ENCODE measurements around the gene SIRPA. TPM values are rescaled to one million over a fixed set of nuclear protein-coding genes. Genes with fewer than 3 reads are reported as not detected.

SIRPA gene
- polyA plus RNA-seq, 10 donors, result 25.8 to 33.2 (median 28.9) TPM

- DNase-seq, result no peak
Observed at GRCh38 chr20:1979106-1979778, 84.0 kb downstream of the SIRPA start.

- no peak for DNase-seq
Observed at GRCh38 chr20:1982686-1983085, 87.5 kb downstream of the SIRPA start.

- DNase-seq, result no peak
Observed at GRCh38 chr20:1983301-1983700, 88.1 kb downstream of the SIRPA start.

- no peak for DNase-seq
Observed at GRCh38 chr20:1987826-1988225, 92.6 kb downstream of the SIRPA start.

Other genes starting within 250 kb of the SIRPA start
- 1 to 10 TPM in 1 of 10 donors, under 1 TPM in 2, not detected in 7; 0.32 to 3.1 (median 0.67) TPM for gene SIRPG, start 237.6 kb upstream of the SIRPA start, polyA plus RNA-seq (ENCODE audit: insufficient read length in 10 of 10)
- gene PDYN, start 98.7 kb downstream of the SIRPA start, polyA plus RNA-seq (ENCODE audit: insufficient read length in 10 of 10), result not detected
- 10 to 100 TPM in 2 of 10 donors, 1 to 10 TPM in 8; 6.7 to 10.5 (median 7.9) TPM for gene STK35, start 206.4 kb downstream of the SIRPA start, polyA plus RNA-seq (ENCODE audit: insufficient read length in 10 of 10)

All from muscle of back (tissue), 11 donors.